Body of pancreas (tissue), 4 donors: ENCODE measurements around the gene PITPNB.

Source experiments
- POLR2A ChIP-seq, 3 donors: fragments of 450-650 bp; IDR thresholded peaks; one replicate each; pipeline ENCODE4 v1.6.1; 2016; ENCODE audit warnings: antibody characterized with exemption in 3 of 3, mild to moderate bottlenecking in 2 of 3
- TF ChIP-seq, protein P1 (sequence below), 7 experiments: fragments of 450-650 bp in 4 of 7; fragments of 200-600 bp in 3 of 7; sonication (generic) in 3 of 7; IDR thresholded peaks; one replicate each; pipeline ENCODE4 v1.5.1; 2016 to 2019; ENCODE audit warnings: antibody characterized with exemption in 7 of 7

DNA sequence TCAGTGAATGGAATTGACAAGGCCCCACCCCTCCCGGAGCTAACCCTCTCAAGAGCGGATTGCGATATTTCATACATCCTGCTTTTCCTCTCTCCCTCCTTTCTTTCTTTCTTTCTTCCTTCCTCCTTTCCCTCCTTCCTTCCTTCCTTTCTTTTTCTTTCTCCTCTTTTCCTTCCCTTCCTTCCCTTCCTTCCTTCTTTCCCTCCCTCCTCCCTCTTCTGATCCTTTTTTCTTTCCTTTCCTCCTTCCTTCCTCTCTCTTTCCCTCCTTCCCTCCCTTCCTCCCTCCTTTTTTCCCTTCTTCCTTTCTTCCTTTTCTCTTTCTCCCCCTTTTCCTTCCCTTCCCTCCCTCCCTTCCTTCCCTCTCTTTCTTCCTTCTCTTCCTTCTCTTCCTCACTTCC is 102.5 kb downstream of the PITPNB start:
- TF ChIP-seq, protein P1, sequence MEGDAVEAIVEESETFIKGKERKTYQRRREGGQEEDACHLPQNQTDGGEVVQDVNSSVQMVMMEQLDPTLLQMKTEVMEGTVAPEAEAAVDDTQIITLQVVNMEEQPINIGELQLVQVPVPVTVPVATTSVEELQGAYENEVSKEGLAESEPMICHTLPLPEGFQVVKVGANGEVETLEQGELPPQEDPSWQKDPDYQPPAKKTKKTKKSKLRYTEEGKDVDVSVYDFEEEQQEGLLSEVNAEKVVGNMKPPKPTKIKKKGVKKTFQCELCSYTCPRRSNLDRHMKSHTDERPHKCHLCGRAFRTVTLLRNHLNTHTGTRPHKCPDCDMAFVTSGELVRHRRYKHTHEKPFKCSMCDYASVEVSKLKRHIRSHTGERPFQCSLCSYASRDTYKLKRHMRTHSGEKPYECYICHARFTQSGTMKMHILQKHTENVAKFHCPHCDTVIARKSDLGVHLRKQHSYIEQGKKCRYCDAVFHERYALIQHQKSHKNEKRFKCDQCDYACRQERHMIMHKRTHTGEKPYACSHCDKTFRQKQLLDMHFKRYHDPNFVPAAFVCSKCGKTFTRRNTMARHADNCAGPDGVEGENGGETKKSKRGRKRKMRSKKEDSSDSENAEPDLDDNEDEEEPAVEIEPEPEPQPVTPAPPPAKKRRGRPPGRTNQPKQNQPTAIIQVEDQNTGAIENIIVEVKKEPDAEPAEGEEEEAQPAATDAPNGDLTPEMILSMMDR (IDR thresholded peaks at IDR 0.05): no peak
- no peak for TF ChIP-seq POLR2A (IDR thresholded peaks at IDR 0.05)
